ENCODE measurements around the gene TRIM33. TPM values are rescaled to one million over a fixed set of nuclear protein-coding genes. Genes with fewer than 3 reads are reported as not detected.

The TRIM33 gene
- total RNA-seq, 1 donor = 37.4 TPM

DNA sequence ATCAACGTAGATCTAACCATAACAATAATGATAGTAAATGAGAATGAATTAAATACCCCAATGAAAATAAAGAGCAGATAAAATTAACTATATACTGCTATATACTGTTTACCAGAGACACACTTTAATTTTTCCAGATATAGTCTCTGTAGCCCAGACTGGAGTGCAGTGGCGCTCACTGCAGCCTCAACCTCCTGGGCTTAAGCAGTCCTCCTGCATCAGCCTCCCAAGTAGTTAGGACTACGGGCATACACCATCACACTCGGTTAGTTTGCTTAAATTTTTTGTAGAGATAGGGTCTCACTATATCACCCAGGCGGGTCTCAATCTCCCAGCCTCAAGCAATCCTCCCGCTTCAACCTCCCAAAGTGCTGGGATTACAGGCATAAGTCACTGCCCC is 37.2 kb downstream of the TRIM33 start:
- TF ChIP-seq, protein P1, sequence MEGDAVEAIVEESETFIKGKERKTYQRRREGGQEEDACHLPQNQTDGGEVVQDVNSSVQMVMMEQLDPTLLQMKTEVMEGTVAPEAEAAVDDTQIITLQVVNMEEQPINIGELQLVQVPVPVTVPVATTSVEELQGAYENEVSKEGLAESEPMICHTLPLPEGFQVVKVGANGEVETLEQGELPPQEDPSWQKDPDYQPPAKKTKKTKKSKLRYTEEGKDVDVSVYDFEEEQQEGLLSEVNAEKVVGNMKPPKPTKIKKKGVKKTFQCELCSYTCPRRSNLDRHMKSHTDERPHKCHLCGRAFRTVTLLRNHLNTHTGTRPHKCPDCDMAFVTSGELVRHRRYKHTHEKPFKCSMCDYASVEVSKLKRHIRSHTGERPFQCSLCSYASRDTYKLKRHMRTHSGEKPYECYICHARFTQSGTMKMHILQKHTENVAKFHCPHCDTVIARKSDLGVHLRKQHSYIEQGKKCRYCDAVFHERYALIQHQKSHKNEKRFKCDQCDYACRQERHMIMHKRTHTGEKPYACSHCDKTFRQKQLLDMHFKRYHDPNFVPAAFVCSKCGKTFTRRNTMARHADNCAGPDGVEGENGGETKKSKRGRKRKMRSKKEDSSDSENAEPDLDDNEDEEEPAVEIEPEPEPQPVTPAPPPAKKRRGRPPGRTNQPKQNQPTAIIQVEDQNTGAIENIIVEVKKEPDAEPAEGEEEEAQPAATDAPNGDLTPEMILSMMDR (IDR thresholded peaks at IDR 0.05; ENCODE audit: insufficient read depth, low read length) = no peak
- H3K4me3 ChIP-seq (ENCODE audit: low read depth, low read length) = no peak overlapping the region
- no peak for DNase-seq (ENCODE audit: low read depth)

DNA sequence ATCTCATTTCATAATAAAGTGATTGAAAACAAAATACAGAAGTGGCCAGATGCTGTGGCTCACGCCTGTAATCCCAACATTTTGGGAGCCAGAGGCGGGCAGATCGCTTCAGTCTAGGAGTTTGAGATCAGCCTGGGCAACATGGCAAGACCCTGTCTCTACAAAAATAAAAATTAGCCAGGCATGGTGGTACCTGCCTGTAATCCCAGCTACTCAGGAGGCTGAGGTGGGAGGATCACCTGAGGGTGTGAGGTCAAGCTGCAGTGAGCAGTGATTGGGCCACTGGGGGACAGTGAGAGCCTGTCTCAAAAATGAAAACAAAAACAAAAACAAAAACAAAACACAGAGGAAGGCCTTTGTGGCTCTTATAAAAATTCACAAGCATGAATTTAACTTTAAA is 38.6 kb downstream of the TRIM33 start:
- TF ChIP-seq, protein P1 (IDR thresholded peaks at IDR 0.05; ENCODE audit: insufficient read depth, low read length) = no peak
- DNase-seq (ENCODE audit: low read depth) = no peak
- no peak overlapping the region for H3K4me3 ChIP-seq (ENCODE audit: low read depth, low read length)

DNA sequence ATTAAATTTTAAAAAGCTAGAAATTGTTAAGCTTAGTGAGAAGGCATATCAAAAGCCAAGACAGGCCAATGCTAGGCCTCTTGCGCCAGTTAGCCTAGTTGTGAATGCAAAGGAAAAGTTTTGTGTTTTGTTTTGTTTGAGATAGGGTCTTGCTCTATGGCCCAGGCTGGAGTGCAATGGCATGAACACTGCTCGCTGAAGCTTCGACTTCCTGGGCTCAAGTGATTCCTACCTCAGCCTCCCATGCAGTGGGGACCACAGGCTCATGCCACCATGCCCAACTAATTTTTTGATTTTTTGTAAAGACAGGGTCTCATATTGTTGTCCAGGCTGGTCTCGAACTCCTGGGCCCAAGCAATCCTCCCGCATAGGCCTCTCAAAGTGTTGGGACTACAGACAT is 40.3 kb downstream of the TRIM33 start:
- TF ChIP-seq, protein P1 (IDR thresholded peaks at IDR 0.05; ENCODE audit: insufficient read depth, low read length) = no peak
- no peak for DNase-seq (ENCODE audit: low read depth)
- no peak overlapping the region for H3K4me3 ChIP-seq (ENCODE audit: low read depth, low read length)

DNA sequence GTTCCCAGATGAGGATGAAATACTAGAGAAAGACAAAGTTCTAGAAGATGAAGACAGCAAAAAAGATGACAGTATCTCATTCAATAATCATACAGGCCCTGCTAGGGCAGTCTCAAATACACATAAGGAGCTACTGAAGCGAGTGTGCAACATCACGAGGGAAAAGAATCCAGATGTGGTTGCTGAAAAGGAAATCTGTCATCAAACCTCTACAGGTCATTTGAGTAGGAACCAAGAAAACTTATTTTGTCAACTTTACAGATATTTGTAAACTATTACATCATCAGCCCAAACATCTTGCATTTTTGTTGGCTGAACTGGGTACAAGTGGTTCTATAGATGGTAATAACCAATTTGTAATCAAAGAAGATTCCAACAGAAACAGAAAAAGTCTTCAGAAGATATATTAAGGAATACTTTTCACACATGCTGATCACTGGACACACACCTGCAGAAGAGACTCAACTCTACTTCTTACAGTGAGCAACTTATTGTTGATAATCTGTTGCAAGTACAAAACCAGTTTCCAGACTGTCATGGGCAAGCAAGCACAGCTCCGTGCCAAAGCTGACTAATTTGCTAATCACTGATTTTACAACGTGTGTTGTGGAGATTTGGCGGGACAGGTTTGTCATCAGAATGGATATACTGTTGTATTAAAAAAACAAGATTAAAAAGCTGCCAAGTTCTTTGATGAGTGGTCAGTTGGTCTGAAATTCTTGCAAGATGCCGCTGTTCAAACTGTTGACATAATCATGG is 42.1 kb downstream of the TRIM33 start:
- TF ChIP-seq, protein P1 (IDR thresholded peaks at IDR 0.05; ENCODE audit: insufficient read depth, low read length) = no peak
- no peak for DNase-seq (ENCODE audit: low read depth)
- no peak overlapping the region for H3K4me3 ChIP-seq (ENCODE audit: low read depth, low read length)

DNA sequence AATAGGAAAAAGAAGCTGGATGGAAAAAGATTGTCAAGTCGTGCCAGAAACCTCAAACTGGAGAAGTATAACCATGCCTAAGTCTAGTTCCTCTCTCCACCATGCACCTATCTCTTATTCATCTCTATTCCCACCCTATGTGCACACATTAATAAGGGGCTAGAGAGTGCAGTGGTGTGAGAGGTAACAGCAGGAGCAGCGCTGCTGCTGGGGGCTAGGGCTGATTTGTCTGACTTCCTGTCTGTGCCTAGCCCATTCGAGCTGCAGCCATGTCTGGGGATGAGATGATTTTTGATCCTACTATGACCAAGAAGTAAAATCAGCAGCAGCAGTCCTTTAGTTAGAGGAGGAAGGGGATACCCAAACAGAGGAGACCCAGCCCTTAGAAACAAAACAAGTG is 43.0 kb downstream of the TRIM33 start:
- H3K4me3 ChIP-seq (ENCODE audit: low read depth, low read length) = no peak overlapping the region
- TF ChIP-seq, protein P1 (IDR thresholded peaks at IDR 0.05; ENCODE audit: insufficient read depth, low read length) = no peak
- DNase-seq (ENCODE audit: low read depth) = no peak

DNA sequence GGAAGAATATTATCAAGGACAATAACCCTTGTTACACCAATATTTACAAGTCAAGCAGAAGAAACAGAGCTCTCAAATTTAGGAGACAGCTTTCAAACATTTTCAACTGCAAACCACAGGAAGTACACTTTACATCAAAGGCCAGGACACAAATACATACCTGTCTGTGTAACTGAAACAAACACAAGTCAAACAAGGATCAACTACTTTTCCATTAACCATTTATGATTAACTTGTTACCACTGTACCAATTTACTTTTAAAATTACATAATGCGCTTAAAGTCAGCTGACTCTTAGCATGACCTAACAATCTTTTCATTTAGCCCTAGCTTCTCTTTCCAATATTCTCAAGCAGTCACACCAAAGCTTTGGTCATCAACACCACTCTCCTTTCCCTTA is 43.5 kb downstream of the TRIM33 start:
- DNase-seq (ENCODE audit: low read depth) = no peak
- TF ChIP-seq, protein P1 (IDR thresholded peaks at IDR 0.05; ENCODE audit: insufficient read depth, low read length) = no peak
- H3K4me3 ChIP-seq (ENCODE audit: low read depth, low read length) = no peak overlapping the region

Measured in fibroblast of the aortic adventitia (primary cell).